ENCODE measurements around the gene GOLT1B.
A peak's percentile ranks its signal among the peaks of the same experiment; 100 is the strongest.
"Not testable (repeated sequence)": the region's sequence is repeated elsewhere in the genome, so short reads cannot be mapped to it uniquely, and the experiment has no call there.

Gene GOLT1B, protein sequence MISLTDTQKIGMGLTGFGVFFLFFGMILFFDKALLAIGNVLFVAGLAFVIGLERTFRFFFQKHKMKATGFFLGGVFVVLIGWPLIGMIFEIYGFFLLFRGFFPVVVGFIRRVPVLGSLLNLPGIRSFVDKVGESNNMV

DNA sequence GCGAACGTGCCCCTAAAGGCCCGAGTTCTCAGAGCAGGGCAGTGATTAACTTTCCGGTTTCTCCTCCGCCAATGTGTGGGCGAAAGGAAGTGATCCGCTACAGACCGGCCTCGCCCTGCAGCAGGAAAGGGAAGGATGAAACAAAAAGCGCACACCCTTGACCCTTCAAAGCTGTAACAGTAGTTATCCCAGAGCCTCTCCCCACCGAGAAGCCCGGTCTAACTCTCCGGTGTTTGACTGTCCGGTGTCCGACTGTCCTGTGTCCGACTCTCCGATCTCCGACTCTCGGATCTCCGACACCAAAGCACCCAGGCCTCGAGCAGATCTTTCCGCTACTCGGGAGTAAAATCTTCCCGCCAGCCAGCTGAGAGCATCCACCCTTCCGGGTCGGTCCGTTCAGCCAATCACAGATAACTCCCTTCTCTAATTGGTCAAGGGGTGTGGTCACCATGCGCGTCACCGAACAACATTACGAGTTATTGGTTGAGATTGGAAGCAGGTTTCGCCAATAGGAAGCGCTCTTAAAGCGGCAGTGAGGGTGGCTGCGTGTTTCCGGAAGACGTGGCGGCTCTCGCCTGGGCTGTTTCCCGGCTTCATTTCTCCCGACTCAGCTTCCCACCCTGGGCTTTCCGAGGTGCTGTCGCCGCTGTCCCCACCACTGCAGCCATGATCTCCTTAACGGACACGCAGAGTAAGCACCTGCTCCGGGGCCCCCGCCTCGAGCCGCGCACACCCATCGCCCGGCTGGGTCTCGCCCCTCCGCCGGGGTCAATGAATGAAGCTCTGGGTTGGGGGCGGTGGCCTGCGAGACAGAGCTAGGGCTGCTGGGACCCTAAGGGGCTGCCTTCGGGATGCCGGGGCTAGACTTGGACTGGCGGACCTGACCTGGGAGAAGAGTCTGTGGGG lies at the start of gene GOLT1B, which contains the start of gene RECQL:
Gene GOLT1B (plus strand): TSS at position 532 of the 906 bp plus-strand sequence. CDS start 135 bp downstream, at position 667.
Gene RECQL (minus strand): TSS at position 378 of the 906 bp plus-strand sequence. CDS start 2,065 bp downstream, outside the sequence.
- DNase-seq (ENCODE audit: low read depth, low spot score), result peak; percentile 90

DNA sequence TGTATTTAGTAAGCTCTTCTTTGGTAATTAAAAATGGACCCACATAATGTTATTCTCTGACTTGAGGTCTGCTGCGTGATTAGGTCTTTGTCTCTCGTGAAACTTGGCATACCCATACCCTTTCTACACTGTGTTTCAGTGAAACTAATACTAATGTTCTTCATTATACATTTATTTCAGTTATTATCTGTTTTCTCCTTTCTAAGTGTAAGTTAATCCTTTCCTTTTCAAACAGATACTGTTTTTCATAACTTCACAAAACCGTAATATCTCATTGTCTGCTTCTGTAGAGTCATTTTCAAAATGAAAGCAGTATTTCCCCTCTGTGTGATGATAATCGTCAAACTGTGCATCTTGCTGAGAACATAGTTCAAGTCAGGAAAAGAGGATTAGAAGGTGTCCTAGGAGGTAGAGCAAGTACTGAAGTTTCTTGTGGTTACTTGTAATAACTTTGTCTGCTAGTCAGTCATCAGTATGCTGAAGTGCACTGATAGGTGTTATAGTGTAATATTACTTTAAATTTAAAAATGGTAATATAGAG lies 48.2 kb upstream of the GOLT1B start:
- no peak for DNase-seq (ENCODE audit: low read depth, low spot score)

DNA sequence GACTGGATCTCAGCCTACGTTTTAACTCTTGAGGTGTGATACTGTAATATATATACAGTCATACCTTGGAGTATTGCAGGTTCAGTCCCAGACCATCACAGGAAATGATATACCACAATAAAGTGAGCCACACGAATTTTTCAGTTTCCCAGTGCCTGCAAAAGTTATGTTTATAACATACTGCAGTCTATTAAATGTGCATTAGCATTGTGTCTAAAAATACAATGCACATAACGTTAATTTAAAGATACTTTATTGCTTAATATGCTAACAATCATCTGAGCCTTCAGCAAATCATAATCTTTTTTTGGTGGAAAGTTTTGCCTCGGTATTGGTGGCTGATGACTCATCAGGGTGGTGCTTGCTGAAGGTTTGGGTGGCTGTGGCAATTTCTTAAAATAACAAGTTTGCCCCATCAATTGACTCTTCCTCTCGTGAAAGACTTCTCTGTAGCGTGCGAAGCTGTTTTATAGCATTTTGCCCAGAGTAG lies 45.3 kb upstream of the GOLT1B start:
- no peak for DNase-seq (ENCODE audit: low read depth, low spot score)

DNA sequence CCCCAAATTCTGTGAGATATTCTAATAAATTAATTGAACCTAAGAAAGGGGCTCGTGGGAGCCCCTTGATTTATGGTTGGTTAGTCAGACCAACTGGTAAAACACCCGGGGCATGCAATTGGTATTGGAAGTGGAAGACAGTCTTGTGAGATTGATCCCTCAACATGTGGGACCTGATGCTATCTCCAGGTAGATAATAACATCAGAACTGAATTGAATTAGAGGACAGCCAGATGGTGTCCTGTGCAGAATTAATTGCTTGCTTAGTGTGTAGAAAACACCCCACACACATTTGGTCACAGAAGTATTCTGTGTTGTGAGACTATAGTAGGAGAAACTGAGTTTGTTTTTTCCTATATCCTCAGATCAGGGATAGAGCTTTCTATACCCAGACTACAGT lies 42.1 kb upstream of the GOLT1B start:
- no peak for DNase-seq (ENCODE audit: low read depth, low spot score)

DNA sequence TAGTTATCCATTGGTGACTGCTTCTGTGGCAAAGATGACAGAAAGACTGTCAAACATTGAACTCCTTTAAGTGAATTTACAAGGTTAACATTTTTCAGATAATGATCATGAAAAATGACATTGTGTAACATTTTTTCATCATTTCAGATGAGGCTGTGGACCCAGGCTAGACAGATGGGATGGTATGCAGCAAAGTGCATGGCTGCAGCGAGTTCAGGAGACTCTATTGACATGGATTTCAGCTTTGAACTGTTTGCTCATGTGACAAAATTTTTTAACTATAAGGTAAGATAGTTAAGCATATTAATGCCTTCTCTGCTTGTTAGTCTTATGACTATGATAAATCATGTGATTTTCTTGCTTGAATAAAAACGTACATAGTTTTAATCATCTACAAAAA lies 34.3 kb upstream of the GOLT1B start:
- not testable (repeated sequence) for DNase-seq (ENCODE audit: low read depth, low spot score)

DNA sequence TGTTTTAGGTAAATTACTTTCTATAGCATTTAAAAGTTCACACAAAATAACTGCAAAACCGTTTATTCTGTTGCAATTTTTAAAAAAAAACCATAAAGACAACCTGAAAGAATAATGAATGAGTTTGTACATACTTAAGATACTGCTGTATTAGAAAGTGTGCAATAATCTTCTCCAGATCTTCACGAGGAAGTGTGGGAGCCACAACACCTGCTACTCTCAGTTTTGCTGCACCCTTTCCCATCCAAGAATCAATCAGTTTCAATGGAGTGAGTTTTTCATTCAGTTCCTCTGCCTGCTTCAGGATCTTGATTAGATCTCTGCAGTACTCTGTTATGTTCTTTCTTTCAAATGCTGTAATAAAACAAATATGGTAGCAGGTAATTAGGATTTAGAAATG lies 30.3 kb upstream of the GOLT1B start:
- DNase-seq (ENCODE audit: low read depth, low spot score), result no peak

DNA sequence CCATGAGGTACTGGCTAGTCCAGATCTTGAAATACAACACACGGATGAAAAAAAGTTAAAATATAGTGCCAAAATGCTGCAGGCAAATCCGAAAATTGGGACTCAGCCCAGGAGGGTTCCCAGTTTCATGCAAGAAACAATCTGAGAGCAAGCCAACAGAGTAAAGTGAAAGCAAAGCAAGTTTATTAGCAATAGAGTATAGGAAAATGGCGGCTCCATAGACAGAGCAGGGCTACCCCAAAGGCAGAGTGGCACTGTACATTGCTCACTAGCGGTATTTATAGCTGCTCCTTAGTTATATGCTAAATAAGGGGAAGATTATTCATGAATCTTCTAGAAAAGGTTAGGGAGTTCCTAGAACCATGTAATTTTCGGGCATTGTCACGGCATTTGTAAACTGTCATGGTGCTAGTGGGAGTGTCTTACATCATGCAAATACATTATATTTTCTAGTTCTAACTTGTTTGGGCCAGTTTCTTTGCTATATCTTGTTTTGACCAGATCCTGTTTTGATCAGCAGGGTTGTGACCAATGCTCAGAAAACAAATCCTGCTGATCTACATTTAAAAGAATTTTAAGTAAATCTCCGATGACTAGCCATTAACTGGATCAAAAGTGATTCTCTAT lies 29.3 kb upstream of the GOLT1B start:
- no peak for DNase-seq (ENCODE audit: low read depth, low spot score)

DNA sequence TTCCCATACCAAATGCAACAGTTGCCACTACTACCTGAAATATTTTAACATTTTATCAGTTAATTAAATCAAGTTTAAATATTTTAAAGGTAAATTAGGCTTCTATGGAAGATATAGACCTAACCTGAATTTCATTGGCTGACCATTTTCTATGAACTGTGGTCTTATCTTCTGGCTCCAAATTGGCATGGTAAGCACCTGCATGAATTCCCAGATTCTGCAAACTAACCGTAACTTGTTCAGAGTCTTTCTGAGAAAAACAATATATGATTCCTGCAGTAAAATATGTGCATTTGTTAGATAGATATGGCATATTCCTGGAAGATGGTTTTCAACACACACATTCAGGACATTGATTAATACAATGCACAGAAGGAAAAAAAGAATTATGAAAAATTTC lies 26.0 kb upstream of the GOLT1B start:
- DNase-seq (ENCODE audit: low read depth, low spot score), result no peak

DNA sequence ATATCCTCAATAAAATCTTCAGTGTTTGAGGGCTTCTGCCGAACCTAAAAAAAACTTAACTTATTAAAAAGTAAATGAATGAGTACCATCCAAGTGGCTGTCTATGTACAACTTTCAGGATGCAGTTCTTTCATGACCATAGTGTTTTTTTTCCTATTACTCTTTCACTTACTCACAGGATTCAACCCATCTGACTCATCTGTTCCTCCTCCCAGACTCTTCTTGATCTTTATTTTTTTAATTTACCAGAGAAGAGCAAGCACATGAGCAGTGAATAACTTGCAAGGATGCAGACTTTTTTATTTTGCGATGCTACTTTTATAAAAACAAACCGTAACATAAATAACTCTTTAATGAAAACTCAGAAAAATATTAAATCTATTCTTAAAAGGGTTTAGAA lies 24.6 kb upstream of the GOLT1B start:
- no peak for DNase-seq (ENCODE audit: low read depth, low spot score)

DNA sequence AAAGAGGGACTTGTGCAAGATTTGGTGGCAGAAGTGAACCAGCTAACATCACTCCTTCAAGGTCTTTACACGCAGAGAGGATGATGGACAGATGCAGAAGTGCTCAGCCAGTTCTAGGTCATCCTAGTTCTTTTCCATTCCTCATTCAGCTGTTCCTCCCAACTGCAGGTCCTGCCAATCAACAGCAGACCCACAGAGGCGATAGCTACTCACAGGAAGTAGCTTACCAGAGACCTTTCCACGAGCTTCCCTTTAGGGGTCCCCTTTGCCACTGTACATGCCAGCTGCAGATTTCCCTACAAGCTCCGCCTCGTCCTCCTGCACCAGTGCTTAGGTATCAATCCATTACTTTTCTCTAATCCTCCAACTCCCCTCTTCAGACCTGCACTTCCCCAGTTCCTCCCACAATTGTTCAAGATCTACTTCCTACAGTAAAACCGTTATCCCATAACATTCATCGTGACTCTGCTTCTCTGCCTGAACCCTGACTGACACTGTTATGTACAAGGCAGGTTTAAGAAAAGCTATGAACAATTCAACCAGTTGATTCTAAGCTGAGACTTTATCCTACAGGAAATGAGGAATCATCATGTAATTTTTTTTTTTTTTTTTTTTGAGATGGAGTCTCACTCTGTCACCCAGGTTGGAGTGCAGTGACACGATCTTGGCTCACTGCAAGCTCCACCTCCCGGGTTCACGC lies 22.7 kb upstream of the GOLT1B start:
- no peak for DNase-seq (ENCODE audit: low read depth, low spot score)

DNA sequence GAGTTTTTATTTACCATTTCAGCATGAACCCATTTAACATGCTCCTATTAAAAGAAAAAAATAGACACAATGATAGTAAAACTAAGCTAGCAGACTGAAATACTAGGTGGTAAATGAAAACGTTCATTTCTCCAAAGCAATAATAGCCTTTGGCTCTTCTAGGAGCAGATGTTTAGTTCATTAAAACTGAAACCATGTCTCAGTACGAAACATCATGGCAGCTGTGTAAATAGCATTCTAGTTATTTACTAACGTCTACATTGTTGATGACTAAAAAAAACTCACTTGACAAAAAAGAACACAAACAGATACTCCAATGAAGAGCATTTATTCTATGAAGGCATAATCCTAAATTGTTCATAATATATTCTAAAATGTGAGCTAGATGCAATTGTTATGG lies 18.1 kb upstream of the GOLT1B start:
- no peak for DNase-seq (ENCODE audit: low read depth, low spot score)

DNA sequence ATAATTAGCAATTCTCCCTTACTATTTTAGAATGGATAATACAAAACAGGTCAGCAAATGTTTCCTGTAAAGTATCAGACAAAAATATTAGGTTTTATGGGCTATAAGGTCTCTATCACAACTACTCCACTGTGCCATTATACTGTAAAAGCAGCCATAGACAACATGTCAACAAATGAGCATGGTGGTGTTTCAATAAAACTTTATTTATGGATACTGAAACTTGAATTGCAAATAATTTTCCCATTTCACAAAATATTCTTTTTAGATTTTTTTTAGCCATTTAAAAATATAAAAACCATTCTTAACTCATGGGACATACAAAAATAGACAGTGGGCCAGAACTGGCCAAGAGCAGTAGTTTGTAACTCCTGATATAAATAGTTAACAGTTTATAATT lies 15.6 kb upstream of the GOLT1B start:
- no peak for DNase-seq (ENCODE audit: low read depth, low spot score)

DNA sequence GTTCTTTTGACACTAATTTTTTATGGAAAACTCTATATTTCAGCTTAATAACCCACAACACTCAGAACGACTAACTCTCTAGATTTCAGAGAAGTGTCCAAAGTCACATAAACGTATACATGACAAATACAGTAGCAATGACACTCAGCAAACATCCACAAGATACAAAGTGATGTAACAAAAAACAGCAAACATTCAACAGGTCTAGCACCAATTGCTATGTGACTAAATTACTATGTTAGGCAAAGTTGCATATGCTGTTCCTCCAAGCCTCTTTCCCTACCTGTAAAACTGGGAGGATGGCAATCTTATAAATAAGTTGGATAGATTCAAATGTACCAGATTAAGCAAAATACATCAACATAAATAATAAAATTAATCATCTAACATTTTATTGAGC lies 1.8 kb upstream of the GOLT1B start:
- no peak for DNase-seq (ENCODE audit: low read depth, low spot score)

DNA sequence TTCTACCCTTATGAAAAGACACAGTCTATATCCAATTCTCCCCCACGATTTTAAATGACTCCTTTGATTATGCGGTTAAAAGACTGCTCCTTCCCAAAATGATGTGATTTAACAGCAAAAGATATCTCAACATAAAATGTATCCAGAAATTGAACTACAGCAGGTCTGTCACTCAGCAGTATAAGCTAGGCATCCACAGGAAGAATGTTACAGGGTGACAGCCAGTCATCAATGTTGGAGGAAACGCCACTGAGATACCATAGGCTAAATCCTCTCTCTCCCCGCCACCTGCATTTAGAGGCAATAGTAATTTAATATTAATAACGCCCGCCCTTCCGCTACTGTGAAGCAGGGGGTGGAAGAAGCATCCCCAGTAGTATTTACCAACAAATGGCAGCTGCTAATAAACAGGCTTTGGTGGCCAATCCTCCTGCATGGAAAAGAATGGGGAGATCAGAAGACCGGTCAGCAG lies 767 bp upstream of the GOLT1B start:
- no peak for DNase-seq (ENCODE audit: low read depth, low spot score)

DNA sequence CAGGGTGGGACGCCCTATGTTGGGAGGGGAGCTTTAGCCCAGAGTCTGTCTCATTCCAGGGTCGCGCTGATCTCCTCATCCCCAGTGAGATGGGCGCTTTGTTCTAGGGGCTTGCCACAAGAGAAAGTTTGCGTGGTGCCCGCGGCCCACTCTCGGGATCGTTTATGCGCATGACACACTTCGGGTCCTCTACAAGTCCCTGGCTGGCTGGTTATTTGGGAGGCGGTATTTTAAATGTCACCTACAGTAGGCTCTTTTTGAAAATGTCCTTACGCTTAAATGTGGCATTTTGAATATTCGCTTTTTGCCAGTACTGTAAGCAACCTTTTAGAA lies 541 bp downstream of the GOLT1B start:
- DNase-seq (ENCODE audit: low read depth, low spot score), result no peak

DNA sequence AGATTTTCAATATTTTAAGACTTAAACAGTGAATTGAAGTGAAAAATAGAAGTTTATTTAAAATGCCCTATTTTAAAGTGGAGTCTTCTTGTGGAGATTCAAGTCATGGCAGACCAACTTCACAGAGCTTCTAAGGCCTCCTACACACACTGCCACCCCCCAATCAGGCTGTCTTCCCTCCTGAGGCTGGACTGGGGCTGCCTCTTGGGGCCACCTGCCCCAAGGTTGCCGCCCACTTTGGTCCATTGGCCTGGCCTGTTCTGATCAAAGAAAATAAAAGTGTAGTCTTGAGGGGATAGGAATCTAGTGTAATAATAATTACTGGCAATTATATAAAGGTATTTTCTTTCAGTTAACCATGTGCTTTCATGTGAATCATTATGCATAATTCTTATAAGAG lies 1.3 kb downstream of the GOLT1B start:
- DNase-seq (ENCODE audit: low read depth, low spot score), result no peak

DNA sequence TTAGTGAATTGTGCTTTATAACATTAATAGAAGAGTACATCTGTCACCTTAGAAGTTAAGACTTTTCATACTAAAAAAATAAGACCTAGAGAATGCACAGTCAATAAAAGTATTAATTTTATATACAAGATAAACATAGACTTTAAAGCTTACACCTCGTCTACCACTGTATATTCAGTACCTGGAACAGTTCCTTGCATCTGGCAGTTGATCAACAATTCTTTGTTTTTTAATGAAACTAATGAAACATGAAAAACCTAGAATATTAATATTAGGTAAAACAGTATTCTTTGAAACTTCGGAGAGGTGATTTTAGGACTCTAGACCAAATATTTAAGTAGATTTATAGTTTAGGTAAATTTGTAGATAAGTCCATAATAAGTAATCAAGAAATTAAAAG lies 4.3 kb downstream of the GOLT1B start:
- no peak for DNase-seq (ENCODE audit: low read depth, low spot score)

DNA sequence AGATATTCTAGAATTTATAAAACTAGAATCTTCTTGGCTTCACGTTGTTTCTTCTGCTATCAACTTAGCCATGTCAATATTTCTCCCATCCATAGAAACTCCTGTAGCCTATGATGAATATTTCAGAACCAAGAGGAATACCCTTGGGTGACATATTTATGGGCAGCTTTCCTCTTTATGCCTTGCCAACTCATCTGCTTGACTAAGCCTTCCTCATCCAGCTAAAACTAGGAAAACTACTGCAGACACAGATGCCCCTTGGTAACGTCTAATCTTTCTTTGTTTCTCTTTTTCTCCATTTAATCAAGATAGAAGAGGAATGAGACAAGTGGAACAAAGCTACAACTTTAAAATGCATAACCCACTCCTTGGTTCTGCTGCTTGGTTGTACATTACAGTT lies 6.3 kb downstream of the GOLT1B start:
- DNase-seq (ENCODE audit: low read depth, low spot score), result no peak

DNA sequence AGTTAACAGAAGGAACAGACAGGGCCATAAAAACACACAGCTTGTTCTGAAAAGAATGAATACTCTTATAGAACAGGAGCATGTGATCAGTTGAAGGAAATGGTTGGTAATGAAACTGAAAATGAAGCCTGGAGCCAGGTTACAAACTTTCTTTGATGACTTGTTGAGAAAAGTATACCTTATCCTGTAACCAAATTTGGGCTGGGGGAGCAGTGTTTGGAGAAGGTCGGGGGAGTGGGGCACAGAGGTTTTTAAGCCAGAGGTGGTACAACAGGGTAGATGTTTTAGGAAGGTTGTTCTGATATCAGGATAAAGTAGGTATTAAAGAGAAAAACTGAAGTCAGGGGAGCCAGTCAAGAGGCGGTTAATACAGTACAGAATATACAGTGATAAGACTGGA lies 8.2 kb downstream of the GOLT1B start:
- no peak for DNase-seq (ENCODE audit: low read depth, low spot score)

DNA sequence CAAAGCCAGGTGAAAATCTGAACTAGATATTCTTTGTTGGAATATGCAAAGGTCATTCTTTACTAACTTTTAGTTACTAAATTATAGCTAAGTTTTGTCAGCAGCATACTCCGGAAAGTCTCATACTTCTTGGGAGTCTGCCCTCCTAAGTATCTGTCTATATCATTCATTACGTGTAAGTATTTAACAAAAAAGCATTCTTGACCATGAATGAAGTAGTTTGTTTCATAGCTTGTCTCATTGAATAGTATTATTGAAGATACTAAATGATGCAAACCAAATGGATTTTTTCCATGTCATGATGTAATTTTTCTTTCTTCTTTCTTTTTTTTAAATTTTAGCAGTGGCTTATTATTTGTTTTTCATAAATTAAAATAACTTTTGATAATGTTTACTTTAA lies 14.7 kb downstream of the GOLT1B start:
- no peak for DNase-seq (ENCODE audit: low read depth, low spot score)

DNA sequence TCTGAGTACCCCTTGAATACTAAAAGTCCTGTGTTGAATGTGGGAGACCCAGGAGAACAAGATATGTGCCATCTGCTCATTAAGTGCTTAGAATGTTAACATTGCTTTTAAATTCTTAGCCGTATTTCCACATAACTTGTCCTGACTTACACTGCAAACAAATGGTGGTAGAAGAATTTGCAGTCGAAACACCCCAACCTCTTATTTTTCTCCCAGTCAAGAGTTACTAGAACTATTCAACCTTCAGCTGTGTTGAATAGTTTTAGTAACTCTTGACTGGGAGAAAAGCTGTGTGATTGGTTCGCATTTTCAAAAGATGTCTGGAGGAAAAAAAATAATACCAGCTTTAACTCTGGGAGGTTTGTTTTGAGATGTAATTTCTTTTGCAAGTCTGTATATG lies 16.9 kb downstream of the GOLT1B start:
- DNase-seq (ENCODE audit: low read depth, low spot score), result no peak

DNA sequence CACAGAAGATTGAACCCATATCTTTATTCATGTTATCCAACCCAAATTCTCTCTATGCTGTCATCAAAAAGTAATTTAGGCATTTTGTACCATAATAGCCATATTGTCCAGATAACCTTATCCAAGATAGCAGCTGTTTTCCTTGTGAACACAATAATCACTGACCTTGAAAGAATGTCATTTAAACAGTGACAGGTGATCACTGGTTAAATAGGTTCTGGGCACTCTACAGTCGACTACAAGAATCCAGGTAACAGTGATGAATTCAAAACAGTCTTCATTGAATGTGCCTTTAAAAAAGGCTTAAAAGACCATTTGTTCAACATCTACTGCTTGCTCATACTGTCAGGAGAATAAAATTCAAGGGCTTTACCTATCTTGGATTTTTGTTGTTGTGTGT lies 20.0 kb downstream of the GOLT1B start:
- no peak for DNase-seq (ENCODE audit: low read depth, low spot score)
